ENCODE measurements around the gene POU6F2.

GRCh38 chr7:39517240-39517639, 539.5 kb downstream of the POU6F2 start:
- no peak for TF ChIP-seq CTCF (IDR thresholded peaks at IDR 0.05)
- TF ChIP-seq EP300 (IDR thresholded peaks at IDR 0.05) = no peak
- no peak for TF ChIP-seq POLR2A (IDR thresholded peaks at IDR 0.05)
- no peak for TF ChIP-seq POLR2AphosphoS5 (IDR thresholded peaks at IDR 0.05)

All from upper lobe of left lung (tissue), 4 donors.